ENCODE data around the gene ANKRD33B.

The ANKRD33B gene

DNA sequence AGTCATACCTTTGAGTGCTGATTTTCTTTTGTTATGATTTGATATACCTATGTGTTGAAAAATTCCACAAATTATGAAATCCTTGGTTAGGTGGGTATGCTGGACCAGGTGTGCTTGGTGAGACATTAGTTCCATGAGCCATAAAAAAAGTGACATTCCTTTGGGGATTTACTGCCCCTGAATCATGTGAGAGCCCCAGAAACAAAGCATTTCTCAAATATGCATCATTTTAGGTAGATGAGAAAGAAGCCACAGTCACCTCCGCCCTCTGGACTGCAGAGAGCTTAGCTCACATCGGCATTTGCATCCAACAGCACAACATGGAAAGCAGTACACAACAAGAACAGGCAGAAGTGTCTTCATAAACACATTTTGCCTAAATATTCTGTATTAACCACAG lies 141.9 kb downstream of the ANKRD33B start:
- TF ChIP-seq CTCF (IDR thresholded peaks at IDR 0.05; ENCODE audit: control extremely low read depth, extremely low read depth, low read depth, missing control alignments): no peak
- ChIA-PET CTCF (interaction anchor here (0.8 to 1.6 kb wide), 4 partner anchors 11 to 567 kb away, joined by 3 to 4 read pairs (median 3); no protein-coding TSS in a partner anchor), POLR2A (no interaction called here)
- DNase-seq (ENCODE audit: extremely low spot score): no peak

GRCh38 chr5:10706326-10706725 lies 142.5 kb downstream of the ANKRD33B start:
- TF ChIP-seq CTCF (IDR thresholded peaks at IDR 0.05; ENCODE audit: control extremely low read depth, extremely low read depth, low read depth, missing control alignments): no peak
- ChIA-PET CTCF (interaction anchor here (0.8 to 1.6 kb wide), 4 partner anchors 11 to 567 kb away, joined by 3 to 4 read pairs (median 3); no protein-coding TSS in a partner anchor), POLR2A (no interaction called here)
- DNase-seq (ENCODE audit: extremely low spot score): no peak
